ENCODE results near the gene STARD3NL. TPM values are rescaled to one million over a fixed set of nuclear protein-coding genes. Genes with fewer than 3 reads are reported as not detected.

STARD3NL gene
- total and polyA plus RNA-seq, 2 experiments from 2014 or later, result 55.1 to 55.3 TPM

GRCh38 chr7:38215735-38216670 lies 38.0 kb downstream of the STARD3NL start:
- Histone ChIP-seq H3K36me3 (ENCODE audit: insufficient read depth) (peaks cover 6% of the 10 kb centered on the region), H3K4me2 (no peak overlapping the region), H3K27ac (ENCODE audit: low read depth) (no peak overlapping the region), H3K79me2 (replicated peaks; ENCODE audit: insufficient read depth) (no peaks in the 10 kb centered on the region; the same call in 1 of the 2 replicates), H3K4me3 (no peak overlapping the region), H3K9me2 (ENCODE audit: insufficient read depth) (no peaks in the 10 kb centered on the region), H3F3A (replicated peaks; ENCODE audit: low read depth) (no peaks in the 10 kb centered on the region), H3K4me1 (ENCODE audit: insufficient read depth) (peaks cover 31% of the 10 kb centered on the region), H4K20me1 (replicated peaks; ENCODE audit: insufficient read depth) (no peaks in the 10 kb centered on the region), H2AFZ (no peak overlapping the region), H3K27me3 (ENCODE audit: insufficient read depth) (no peaks in the 10 kb centered on the region)
- peaks cover 23% of the 10 kb centered on the region for H3K36me3 Mint-ChIP-seq (ENCODE audit: low read depth)
- ATAC-seq, result peak; percentile 91
- TF ChIP-seq STAT1 (IDR thresholded peaks at IDR 0.05; ENCODE audit: unreplicated experiment), result no peak
- no peak for TF ChIP-seq CREB1 (CRISPR knock-in tag; IDR thresholded peaks at IDR 0.05; ENCODE audit: low read depth)
- TF ChIP-seq ZNF114 (CRISPR knock-in tag; IDR thresholded peaks at IDR 0.05), result no peak
- TF ChIP-seq, protein P1, sequence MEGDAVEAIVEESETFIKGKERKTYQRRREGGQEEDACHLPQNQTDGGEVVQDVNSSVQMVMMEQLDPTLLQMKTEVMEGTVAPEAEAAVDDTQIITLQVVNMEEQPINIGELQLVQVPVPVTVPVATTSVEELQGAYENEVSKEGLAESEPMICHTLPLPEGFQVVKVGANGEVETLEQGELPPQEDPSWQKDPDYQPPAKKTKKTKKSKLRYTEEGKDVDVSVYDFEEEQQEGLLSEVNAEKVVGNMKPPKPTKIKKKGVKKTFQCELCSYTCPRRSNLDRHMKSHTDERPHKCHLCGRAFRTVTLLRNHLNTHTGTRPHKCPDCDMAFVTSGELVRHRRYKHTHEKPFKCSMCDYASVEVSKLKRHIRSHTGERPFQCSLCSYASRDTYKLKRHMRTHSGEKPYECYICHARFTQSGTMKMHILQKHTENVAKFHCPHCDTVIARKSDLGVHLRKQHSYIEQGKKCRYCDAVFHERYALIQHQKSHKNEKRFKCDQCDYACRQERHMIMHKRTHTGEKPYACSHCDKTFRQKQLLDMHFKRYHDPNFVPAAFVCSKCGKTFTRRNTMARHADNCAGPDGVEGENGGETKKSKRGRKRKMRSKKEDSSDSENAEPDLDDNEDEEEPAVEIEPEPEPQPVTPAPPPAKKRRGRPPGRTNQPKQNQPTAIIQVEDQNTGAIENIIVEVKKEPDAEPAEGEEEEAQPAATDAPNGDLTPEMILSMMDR (conservative IDR thresholded peaks at IDR 0.05; ENCODE audit: low read depth in 2 of 2), result peak; percentile 94 to 95
- H3K27ac Mint-ChIP-seq, result no peak overlapping the region
- no peaks in the 10 kb centered on the region for H3K9me3 Mint-ChIP-seq
- H3K4me3 Mint-ChIP-seq, result no peak overlapping the region
- peaks cover 31% of the 10 kb centered on the region for H3K4me1 Mint-ChIP-seq
- peaks cover 6% of the 10 kb centered on the region for H3K27me3 Mint-ChIP-seq (ENCODE audit: insufficient read depth, low read depth, poor library complexity)
- DNase-seq (ENCODE audit: low spot score), result peak; percentile 86

DNA sequence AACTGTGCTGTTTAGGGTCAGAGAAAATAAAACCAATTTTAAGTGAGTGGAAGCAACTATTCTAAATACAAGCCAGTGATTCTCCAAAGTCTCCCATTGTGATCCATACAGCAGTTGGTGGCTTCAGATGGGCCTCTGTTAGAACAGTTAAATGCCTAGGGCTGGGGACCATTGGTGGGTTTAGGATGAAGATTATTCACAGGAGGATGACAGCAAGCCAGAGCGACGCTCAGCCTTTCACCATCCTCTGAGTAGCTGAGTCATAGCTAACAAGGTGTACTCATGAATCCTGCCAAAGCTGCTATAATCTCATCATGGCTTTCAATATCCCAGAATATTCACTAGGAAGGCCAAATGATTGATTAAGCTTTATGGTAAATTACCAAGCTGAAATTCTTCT lies 39.6 kb downstream of the STARD3NL start:
- H3K9me2 ChIP-seq (ENCODE audit: insufficient read depth), result no peaks in the 10 kb centered on the region
- peaks cover 23% of the 10 kb centered on the region for H3K36me3 Mint-ChIP-seq (ENCODE audit: low read depth)
- H3F3A ChIP-seq (replicated peaks; ENCODE audit: low read depth), result no peaks in the 10 kb centered on the region
- no peak overlapping the region for H3K4me3 Mint-ChIP-seq
- DNase-seq (ENCODE audit: low spot score) (no peak), ATAC-seq (no peak)
- peaks cover 6% of the 10 kb centered on the region for H3K36me3 ChIP-seq (ENCODE audit: insufficient read depth)
- H3K4me1 ChIP-seq (ENCODE audit: insufficient read depth), result peaks cover 20% of the 10 kb centered on the region
- H3K27ac ChIP-seq (ENCODE audit: low read depth), result no peak overlapping the region
- no peak overlapping the region for H2AFZ ChIP-seq
- H3K27ac Mint-ChIP-seq, result no peak overlapping the region; the same call in 1 of the 2 replicates
- H3K4me3 ChIP-seq, result no peak overlapping the region
- H3K79me2 ChIP-seq (replicated peaks; ENCODE audit: insufficient read depth), result no peaks in the 10 kb centered on the region
- H3K27me3 Mint-ChIP-seq (ENCODE audit: insufficient read depth, low read depth, poor library complexity), result peaks cover 4% of the 10 kb centered on the region
- H3K9me3 Mint-ChIP-seq, result no peaks in the 10 kb centered on the region
- H4K20me1 ChIP-seq (replicated peaks; ENCODE audit: insufficient read depth), result no peaks in the 10 kb centered on the region
- no peak overlapping the region for H3K4me2 ChIP-seq
- no peaks in the 10 kb centered on the region for H3K27me3 ChIP-seq (ENCODE audit: insufficient read depth)
- H3K4me1 Mint-ChIP-seq, result peaks cover 22% of the 10 kb centered on the region
- TF ChIP-seq POLR2AphosphoS5 (IDR thresholded peaks at IDR 0.05; ENCODE audit: low read depth) (no peak), EZH2phosphoT487 (IDR thresholded peaks at IDR 0.05; ENCODE audit: unreplicated experiment) (no peak), ZNF331 (CRISPR knock-in tag; IDR thresholded peaks at IDR 0.05; ENCODE audit: low read depth) (no peak), ETS1 (IDR thresholded peaks at IDR 0.05) (no peak), EZH2 (IDR thresholded peaks at IDR 0.05; ENCODE audit: low read depth, unreplicated experiment) (no peak), NANOG (IDR thresholded peaks at IDR 0.05; ENCODE audit: borderline replicate concordance) (no peak), ZNF114 (CRISPR knock-in tag; IDR thresholded peaks at IDR 0.05) (no peak)
- TF ChIP-seq, protein P2, sequence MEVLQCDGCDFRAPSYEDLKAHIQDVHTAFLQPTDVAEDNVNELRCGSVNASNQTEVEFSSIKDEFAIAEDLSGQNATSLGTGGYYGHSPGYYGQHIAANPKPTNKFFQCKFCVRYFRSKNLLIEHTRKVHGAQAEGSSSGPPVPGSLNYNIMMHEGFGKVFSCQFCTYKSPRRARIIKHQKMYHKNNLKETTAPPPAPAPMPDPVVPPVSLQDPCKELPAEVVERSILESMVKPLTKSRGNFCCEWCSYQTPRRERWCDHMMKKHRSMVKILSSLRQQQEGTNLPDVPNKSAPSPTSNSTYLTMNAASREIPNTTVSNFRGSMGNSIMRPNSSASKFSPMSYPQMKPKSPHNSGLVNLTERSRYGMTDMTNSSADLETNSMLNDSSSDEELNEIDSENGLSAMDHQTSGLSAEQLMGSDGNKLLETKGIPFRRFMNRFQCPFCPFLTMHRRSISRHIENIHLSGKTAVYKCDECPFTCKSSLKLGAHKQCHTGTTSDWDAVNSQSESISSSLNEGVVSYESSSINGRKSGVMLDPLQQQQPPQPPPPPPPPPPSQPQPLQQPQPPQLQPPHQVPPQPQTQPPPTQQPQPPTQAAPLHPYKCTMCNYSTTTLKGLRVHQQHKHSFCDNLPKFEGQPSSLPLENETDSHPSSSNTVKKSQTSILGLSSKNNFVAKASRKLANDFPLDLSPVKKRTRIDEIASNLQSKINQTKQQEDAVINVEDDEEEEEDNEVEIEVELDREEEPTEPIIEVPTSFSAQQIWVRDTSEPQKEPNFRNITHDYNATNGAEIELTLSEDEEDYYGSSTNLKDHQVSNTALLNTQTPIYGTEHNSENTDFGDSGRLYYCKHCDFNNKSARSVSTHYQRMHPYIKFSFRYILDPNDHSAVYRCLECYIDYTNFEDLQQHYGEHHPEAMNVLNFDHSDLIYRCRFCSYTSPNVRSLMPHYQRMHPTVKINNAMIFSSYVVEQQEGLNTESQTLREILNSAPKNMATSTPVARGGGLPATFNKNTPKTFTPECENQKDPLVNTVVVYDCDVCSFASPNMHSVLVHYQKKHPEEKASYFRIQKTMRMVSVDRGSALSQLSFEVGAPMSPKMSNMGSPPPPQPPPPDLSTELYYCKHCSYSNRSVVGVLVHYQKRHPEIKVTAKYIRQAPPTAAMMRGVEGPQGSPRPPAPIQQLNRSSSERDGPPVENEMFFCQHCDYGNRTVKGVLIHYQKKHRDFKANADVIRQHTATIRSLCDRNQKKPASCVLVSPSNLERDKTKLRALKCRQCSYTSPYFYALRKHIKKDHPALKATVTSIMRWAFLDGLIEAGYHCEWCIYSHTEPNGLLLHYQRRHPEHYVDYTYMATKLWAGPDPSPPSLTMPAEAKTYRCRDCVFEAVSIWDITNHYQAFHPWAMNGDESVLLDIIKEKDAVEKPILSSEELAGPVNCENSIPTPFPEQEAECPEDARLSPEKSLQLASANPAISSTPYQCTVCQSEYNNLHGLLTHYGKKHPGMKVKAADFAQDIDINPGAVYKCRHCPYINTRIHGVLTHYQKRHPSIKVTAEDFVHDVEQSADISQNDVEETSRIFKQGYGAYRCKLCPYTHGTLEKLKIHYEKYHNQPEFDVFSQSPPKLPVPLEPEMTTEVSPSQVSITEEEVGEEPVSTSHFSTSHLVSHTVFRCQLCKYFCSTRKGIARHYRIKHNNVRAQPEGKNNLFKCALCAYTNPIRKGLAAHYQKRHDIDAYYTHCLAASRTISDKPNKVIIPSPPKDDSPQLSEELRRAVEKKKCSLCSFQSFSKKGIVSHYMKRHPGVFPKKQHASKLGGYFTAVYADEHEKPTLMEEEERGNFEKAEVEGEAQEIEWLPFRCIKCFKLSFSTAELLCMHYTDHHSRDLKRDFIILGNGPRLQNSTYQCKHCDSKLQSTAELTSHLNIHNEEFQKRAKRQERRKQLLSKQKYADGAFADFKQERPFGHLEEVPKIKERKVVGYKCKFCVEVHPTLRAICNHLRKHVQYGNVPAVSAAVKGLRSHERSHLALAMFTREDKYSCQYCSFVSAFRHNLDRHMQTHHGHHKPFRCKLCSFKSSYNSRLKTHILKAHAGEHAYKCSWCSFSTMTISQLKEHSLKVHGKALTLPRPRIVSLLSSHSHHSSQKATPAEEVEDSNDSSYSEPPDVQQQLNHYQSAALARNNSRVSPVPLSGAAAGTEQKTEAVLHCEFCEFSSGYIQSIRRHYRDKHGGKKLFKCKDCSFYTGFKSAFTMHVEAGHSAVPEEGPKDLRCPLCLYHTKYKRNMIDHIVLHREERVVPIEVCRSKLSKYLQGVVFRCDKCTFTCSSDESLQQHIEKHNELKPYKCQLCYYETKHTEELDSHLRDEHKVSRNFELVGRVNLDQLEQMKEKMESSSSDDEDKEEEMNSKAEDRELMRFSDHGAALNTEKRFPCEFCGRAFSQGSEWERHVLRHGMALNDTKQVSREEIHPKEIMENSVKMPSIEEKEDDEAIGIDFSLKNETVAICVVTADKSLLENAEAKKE (CRISPR knock-in tag; IDR thresholded peaks at IDR 0.05), result no peak
